CD4-positive, alpha-beta T cell treated with Interferon gamma for 1 hour (primary cell): ENCODE data around the gene DNTT.

Source experiments
- DNase-seq: peaks from one replicate; pipeline ENCODE4 v3.0.0-alpha.2; 2020

DNTT gene

DNA sequence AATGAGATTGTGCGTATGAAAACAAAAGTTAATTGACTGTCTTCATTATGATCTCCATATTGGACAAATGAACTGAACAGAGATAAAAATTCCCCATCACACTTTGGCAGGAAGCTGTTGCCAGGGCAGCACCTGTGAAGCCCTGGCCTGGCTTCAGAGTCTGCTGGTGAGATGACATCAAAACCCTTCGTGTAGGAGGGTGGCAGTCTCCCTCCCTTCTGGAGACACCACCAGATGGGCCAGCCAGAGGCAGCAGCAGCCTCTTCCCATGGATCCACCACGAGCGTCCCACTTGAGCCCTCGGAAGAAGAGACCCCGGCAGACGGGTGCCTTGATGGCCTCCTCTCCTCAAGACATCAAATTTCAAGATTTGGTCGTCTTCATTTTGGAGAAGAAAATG is at the start of gene DNTT:
Gene DNTT, plus strand, starts transcription at position 205 of the 400 bp plus-strand sequence. Its CDS starts 64 bp downstream, at position 269.
- no peak for DNase-seq

DNA sequence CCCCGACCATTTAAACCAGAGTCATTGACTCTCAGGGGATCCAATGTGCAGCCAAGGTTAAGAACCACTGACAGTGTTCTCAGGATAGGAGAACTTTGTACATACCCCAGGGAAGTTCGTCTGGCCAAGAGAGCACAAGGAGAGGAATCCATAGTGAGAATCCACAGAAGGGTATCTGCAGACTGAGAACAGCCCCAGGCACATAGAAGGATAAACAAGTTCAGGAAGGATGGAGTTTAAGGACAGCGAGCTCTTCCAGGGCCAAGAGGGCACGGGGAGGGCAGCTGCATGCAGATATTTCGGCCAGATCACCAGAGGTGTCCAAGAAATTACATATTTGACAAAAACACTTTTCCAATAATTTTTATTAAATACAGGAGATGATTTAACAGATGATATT is 49.3 kb upstream of the DNTT start:
- no peak for DNase-seq

DNA sequence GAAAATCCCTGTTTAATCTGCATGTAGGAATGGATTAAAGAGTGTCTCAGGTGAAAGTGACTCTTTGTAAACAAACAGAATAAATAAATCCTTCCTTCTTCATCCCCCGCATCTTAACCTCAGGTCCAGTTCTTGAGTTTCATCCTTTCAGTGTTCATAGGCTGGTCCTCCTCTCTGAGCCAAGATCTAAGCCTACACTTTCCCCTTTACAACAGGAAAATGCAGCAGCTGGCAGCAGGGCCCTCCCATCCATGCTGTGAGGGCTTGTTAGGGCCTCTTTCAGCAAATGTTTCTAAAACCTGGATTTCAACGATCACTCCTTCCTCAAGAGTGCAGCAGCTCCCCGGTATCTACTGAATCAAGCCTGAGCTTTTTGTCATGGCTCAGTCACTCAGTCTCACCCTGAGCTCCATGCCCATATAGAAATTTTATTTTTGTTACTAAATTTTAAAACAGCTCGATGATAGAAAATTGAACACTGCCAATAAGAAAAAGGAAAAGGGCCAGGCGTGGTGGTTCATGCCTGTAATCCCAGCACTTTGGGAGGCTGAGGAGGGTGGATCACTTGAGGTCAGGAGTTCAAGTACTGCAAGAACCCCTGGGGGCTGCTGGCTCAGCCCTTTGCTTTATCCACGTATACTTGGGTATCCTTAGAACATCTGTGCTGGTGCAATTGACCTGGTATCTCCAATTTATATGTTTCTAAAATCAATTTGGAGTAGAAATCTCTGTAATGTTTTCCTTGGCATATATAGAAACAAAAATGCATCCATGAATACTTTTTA is 48.5 kb upstream of the DNTT start:
- no peak for DNase-seq

DNA sequence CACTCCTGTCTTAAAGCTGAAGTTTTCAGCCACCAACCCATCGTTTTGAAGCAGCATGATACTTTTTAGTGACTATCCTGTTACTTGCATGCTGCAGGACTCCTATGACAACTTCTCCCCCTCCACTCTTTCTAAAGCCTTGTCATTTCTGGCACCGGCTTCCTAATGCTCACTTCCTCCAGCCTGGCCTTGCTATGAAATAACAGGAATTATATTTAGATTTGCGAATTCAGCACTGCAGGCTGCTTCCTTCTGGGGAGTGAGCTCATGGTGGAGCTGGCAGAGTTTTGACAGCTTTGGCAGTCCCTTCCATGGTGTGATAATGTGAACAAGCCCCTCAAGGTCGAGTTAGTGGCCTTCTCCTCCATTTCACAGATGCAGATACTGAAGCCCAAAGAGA is 46.3 kb upstream of the DNTT start:
- DNase-seq, result no peak

DNA sequence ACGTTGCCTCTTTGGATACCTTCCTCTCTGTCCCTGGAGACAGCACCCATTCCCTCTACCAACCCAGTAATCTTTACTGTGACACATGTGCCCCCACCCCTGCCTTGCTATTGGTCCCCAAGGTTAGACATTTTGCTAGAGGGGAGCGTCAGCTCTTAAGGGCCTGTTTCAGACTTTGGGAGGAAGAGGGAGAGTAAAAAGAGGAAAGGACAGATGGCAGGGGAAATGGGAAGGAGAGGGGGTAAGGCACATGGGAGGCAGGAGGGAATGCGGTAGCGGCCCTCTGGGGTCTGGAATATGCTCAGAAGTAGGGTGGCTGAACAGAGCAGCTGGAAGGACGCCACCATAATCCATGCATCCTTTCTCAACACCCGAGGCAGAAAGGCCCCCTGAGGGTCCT is 45.1 kb upstream of the DNTT start:
- DNase-seq, result no peak

DNA sequence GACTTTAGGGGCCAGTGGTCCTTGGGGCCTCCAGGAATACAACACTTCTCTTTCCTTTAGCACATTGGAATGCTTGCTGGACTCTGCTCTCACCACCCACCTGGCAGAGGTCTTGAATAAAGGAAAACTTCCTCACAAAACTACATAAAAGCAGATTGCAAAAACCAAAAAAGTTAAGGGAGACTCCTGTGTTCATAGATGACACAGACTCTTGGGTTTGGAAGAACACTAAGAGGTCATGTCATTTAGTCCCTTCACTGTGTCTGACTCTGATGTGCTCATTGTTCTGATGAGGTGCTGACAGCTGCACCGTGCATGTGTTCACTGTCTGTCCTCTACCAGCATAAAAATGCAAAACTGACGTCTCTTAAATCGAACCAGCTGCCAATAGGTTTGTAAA is 44.2 kb upstream of the DNTT start:
- DNase-seq, result no peak

DNA sequence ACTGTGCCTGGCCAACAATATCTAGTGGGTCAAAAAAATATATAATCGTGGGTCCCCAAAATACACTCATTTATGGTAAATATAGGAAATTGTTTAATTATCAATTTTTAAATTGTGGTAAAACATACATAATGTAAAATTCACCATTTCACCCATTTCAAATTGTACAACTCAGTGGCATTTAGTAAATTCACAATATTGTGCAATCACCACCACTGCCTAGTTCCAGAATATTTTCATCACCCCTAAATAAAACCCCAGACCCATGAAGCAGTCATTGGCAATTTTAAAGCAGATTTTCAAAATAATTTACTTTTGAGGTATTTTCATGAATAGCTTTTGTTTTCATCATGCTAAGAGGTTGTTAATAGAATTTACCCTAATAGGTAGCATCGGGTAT is 43.1 kb upstream of the DNTT start:
- no peak for DNase-seq

DNA sequence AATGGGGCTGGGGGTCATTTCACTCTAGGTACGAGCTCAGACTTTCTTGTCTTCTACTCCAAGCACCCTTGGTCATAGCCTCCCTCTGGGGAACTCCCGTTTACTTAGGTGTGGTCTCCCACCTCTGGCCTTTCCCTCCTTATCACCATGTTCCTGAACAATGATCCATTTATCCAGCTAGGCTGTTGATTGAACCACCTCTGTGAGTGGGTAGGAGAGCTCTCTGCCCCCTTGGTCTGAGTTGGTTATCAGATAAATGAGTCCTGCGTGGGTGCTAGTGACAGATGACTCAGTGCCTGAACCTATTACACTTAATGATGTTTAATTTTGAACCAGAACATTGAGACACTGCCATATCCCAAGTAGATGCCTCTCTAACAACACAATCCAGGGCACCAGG is 42.3 kb upstream of the DNTT start:
- no peak for DNase-seq

DNA sequence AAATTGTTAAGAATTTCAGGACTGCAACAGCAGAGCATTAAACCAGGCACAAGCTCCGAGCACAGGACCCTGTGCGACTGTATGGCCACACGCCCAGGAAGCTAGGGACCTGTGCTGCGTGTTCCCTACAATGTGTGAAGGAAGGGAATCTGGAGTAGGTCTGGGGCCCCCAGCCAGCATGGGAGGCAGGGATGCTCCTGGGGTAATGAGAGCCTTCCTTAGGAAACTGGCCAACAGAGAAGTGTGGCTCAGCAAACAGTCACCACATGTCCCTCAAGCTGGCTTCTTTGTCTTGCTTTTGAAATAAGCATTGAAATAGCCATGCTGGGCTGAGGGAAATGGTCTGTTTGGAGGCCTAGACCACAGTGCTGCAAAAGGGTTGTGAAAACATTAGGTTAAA is 41.1 kb upstream of the DNTT start:
- no peak for DNase-seq

DNA sequence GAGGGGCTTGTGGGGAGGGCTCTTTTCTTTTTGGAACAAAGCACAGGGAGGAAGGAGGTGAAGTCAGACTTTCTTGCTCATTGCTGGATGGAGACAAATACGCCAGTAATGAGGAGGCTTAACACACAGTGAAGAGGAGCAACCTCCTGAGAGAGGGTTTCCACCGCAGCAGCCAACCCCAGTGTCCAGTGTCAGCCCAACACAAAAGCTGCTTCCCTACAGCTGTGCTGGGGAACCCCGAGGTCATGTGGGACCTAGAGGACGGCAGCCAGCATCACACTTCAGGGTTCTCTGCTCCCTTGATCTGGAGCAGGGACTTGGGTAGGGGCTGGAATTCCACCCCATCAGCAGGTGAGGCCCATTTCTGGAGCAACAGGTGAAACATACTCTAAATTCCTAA is 40.6 kb upstream of the DNTT start:
- DNase-seq, result no peak

DNA sequence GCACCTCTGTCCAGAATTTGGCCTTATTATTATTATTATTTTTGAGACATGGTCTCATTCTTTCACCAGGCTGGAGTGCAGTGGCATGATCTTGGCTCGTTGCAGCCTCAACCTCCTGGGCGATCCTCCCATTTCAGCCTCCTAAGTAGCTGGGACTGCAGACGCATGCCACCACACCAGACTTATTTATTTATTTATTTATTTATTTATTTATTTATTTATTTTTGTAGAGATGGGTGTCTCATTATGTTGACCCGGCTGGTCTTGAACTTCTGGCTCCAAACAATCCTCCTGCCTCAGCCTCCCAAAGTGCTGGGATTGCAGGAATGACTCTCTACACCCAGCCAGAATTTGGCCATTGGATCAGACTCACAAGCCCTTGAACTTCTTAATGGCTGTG is 39.3 kb upstream of the DNTT start:
- no peak for DNase-seq

DNA sequence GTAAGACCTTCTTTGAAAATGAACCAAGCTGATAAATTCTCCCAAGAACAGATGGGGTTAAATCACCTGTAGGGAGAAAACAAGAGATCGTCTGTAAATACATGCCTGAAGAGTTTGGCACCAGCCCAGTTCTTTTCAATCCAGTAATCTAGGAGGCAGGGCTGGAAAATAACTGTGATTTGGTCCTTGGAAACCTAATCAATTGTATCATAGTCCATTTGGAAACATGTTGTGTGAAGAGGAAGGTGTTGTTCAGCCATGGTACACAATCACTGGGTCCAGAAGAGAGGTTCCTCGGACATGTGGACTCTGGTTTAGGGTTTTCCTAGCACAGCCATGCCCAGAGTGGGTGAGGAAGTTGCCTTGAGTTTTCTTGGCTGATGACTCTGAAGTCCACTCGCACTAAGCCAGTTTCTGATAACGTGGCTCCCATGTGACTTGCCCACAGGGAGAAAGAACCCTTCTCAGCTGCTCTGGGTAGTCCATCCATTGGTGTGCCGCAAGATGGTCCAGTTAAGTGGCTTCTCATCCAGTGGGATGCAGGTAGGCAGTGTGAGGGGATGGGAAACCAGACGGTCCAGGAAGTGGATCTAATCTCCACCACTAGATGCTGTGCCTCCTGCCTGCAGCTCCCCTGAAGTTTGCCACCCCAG is 38.0 kb upstream of the DNTT start:
- DNase-seq, result no peak

DNA sequence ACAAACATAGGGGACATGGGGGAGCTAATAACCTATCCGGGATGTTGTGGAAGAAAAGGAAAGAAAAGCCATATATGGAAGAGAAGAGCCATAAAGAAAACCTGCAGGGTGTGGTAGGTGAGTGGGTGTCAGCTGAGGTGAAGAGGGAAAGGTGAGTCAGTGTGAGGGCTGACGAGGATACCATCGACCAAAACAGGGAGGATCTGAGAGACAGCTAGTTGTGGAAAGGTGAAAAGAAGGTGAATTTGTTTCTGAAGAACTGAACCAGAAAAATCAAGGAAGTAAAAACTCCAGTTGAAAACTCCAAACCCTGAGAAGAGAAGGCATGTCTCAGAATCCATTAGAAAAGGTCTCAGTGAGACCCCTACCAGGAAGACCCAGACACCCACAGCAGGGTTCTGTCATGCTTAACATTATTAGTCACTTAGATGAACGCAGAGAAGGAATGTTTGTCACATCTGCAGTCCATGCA is 37.0 kb upstream of the DNTT start:
- DNase-seq, result no peak

DNA sequence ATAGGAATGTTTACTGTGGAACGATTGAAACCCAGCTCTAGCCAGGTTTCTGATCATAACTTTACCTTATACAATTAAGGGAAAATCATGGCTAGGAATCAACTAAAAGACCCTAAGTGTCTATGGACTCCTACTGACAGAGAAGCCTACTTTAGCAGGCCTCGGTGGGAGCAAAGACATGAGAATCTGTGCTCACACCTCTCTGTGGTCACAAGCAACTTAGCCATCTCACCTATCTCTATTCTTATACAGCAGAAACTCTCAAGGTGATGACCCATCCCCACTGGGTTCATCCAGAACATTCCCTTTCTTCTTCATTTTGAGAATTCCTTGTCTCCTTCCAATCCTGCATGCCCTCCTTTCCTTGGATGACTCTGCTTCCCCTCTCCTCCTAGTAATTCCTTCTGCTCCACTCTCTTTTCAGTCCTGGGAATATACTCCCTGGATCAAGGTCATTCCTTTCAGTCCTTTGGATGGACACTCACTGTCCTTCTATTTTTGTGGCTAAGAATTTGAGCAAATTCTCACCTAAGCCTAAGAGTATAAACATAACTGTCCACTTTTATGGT is 35.8 kb upstream of the DNTT start:
- DNase-seq, result no peak

DNA sequence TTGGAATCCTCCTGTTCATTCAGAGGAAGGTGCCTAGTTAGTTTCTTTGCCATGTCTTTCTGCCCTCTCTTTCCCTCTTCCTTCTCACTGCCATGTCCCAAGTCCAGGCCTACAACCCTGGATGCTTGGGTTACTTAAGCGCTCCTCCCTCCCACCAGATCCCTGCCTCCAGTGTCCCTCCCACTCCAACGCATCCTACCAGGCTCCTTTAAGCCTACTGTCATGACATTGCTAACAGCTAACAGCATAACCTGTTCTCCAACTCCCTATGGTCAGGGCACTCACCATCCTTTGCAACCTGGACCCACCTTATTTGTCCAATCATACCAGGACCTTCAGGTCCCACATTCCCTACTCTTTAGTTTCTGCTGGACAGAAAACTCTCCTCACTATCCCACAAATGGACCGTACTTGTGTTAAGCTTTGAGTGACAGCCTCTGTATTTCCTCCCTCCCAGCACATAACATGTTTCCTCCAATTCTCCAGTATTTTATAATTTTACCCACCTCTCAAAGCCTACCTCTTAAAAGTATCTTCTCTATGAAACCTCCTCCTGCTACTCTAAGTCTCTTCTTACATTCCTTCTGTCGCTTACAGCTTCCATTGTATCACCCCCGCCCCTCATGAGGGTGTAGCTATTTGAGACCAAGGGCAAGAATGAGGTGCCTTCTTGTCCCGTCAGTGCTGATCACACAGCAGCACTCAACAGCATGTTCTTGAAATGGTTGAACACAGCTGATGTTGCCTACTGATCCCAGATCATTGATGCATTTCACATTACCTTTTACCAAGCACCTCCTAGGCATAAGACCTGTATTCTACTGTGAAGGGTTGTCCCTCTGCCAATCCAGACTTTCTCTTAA is 34.6 kb upstream of the DNTT start:
- DNase-seq, result no peak

DNA sequence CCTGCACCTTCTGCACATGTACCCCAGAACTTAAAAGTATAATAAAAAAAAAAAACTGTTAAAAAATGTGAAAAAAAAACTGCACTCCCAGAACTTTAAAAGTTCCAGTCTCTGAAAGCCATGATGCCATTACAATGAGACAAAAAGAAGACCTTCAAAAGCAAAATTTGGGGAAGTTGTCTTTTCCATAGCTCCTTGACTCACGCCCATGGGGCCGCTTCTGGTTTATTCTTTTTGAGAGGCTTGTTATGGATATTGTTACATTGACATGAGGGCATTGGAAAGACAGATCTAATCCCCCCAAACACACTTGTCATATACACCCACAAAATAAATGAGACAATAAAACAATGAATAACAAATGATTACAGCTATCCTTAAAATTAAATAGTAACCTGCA is 33.7 kb upstream of the DNTT start:
- DNase-seq, result no peak

DNA sequence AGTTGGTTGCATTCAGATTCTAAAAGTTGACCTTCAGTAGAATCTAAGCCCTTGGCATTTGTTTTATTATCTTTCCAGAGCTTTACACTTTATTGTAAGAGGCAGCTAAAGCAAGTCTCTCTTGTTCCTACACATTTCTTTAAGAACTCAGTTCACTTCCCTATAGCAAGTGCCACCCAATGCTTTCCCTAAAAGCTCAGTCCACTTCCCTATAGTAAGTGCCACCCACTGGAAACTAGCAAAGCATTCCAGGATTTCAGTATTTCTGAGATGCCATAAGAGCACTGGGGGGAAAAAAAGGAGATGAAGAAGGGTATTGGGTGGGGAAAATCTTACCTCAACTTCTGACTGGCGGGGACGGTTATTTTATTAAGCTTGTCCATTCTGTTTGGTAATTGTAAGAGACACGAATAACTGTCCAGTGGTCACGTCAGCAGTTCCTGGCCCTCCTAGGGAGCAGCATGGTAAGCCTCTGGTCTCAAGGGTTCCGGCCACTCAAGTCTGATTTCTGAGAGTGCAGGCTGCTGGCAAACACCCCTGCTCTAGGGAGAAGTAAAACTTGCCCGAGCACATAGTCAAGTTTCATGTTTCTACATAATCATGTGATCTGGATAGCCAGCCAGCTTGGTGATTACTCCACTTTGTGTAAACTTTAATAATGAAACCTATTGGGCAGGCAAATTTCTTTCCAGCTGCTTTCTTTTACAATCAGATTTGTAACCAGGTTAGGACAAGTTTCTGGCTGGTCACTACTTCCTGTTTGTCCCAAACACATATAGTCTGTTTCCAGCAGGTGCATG is 33.0 kb upstream of the DNTT start, which contains the start of gene BLNK:
Gene BLNK, minus strand, starts transcription at position 554 of the 800 bp plus-strand sequence. Its CDS starts 171 bp downstream, at position 383.
- DNase-seq, result peak; percentile 42

DNA sequence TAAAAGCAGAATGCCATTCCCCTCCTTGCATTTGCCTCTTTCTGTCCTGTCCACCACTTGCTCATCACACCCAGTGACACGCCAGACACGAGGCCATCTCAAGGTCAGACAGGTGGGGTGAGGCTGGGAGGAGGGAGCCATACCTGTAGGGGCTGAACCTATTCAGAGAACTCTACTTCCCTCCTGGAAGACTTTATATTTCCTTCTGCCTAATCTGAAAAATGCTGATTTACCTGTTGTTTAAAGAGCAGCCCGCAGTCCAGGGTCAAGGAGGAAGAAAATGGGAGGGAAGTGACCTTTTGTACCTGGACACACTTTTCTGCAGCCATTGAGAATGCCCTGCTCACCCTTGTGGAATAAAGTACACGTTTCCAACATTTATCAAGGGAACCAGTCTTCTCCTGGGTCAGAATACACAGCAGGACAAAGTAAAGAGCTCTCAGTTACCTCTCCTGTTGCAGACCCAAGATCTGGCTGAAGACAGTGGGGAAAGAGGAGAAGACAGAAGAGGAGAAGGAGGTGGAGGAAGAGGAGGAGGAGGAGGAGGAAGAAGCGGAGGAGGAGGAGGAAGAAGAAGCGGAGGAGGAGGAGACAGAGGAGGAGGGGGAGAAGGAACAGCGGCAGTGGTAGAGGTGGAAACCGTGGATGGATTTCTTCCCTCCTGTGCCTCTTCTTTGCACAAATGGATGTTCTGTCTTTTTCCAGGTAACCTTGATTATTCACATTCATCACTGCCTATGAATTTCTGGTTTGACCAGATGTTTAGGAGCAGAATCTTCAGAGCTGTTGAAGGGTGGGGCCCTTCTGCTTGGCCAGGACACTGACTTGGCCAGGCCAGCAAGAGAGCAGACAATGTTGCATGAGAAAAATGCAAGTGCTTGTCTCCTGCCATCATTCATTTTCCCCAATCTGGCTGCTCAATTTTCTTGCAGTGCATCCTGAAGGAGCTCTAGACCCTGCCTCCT is 31.6 kb upstream of the DNTT start:
- no peak for DNase-seq

DNA sequence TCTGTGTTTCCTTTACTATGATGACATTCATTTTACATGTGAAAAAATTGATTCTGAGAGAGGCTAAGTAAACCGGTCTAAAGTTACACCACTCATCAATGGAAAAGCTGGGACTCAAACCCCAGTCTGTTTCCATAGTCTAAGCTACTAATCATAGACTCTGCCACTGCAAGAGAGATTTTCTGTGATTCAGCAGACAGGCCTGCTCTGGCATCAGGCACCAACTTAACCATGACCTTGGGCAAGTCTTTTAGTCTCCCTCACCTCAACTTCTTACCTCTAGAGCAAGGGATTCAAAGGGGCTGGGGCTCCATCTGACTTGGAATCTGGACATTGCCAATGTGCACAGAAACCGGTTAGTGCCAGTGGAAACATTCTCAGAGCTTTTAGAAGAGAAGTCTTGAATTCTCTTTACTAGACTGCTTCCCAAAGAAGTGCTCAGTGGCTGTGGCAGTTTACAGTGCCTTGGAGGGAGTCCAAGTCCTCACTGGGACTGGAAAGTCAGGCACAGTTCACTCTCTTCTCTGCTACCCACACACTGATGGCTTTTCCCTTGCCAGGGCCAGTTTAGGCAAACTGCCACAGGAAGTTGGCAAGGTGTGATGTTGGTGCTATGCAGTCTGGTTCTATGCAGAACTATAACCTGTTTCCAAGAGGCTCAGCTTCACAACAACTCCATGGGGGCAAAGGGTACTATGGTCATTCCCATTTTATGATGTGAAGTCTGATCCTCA is 28.4 kb upstream of the DNTT start:
- no peak for DNase-seq

DNA sequence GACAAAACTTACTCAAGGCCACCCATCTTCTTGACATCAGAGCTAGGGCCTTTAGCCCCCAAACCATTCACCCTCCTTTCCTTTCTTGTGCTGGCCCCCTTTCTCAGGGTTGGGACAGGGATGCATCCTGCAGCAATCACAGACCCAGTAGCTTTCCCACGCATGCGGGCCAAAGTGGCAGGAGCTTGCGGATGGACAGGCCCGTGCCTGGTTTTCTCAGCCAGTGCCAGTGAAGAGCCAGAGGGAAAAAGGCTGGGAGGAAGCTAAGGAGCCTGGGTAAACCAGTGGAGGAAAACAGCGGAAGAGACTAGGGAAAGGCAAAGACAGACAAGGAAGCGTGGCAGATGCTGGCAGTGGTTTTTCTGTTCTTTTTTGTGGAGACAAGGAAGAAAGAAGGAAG is 27.8 kb upstream of the DNTT start:
- DNase-seq, result no peak
